ENCODE data around the gene WWOX. TPM values are rescaled to one million over a fixed set of nuclear protein-coding genes. Genes with fewer than 3 reads are reported as not detected.

The WWOX gene
- total RNA-seq, 1 experiment from 2014 or later: 15.6 TPM

- Mint-ChIP-seq H3K36me3 (ENCODE audit: insufficient read depth in 1 of 3, low read depth in 3 of 3) (no peaks in the 10 kb centered on the region), H3K9me3 (no peaks in the 10 kb centered on the region), H3K27ac (no peak overlapping the region), H3K4me3 (no peak overlapping the region), H3K27me3 (ENCODE audit: low read depth) (no peaks in the 10 kb centered on the region), H3K4me1 (peaks cover 13 to 26% of the 10 kb centered on the region in 2 experiments)
- no peaks in the 10 kb centered on the region for H3K23me2 ChIP-seq (ENCODE audit: insufficient read length, low read depth, low read length, poor library complexity, severe bottlenecking)
- no peak overlapping the region for H2BK120ac ChIP-seq (ENCODE audit: low read depth, low read length, poor library complexity, severe bottlenecking)
- WGBS (ENCODE audit: extremely low coverage, insufficient read length, low lambda C conversion rate): no CpG with 5 or more reads among the region's 1 CpG
- no peak overlapping the region for H2BK15ac ChIP-seq (ENCODE audit: low read depth, low read length)
- no peak overlapping the region for H4K5ac ChIP-seq (ENCODE audit: insufficient read length, low read depth, low read length)
- no peak overlapping the region for H2BK5ac ChIP-seq (ENCODE audit: insufficient read length, low read length)
- H3K18ac ChIP-seq (ENCODE audit: insufficient read length, low read depth, low read length): no peak overlapping the region
- no peaks in the 10 kb centered on the region for H3K9me3 ChIP-seq (ENCODE audit: control insufficient read depth, low read depth, low read length)
- no peaks in the 10 kb centered on the region for H3K79me2 ChIP-seq (ENCODE audit: insufficient read depth, low read length)
- DNase-seq: no peak
- no peaks in the 10 kb centered on the region for H3K79me1 ChIP-seq (ENCODE audit: insufficient read depth, low read depth, low read length, poor library complexity, severe bottlenecking)
- no peak for TF ChIP-seq CTCF (conservative IDR thresholded peaks at IDR 0.05)
- no peaks in the 10 kb centered on the region for H4K20me1 ChIP-seq (ENCODE audit: control insufficient read depth, insufficient read depth, insufficient read length)
- no peak overlapping the region for H2BK20ac ChIP-seq (ENCODE audit: low read depth, low read length, poor library complexity, severe bottlenecking)
- no peak overlapping the region for H4K8ac ChIP-seq (replicated peaks; ENCODE audit: insufficient read length, low read depth, low read length)
- no peak overlapping the region for H4K91ac ChIP-seq (ENCODE audit: insufficient read length, low read depth, low read length)
- no peaks in the 10 kb centered on the region for H3K4me1 ChIP-seq (ENCODE audit: insufficient read depth, low read length)
- H3T11ph ChIP-seq (ENCODE audit: low read length): no peak overlapping the region
- H2BK12ac ChIP-seq (ENCODE audit: insufficient read length, low read depth, low read length): no peak overlapping the region
- no peak overlapping the region for H3K56ac ChIP-seq (ENCODE audit: insufficient read length, low read depth, low read length)
- no peak overlapping the region for H3K14ac ChIP-seq (ENCODE audit: insufficient read depth, low read length)
- H3K4me2 ChIP-seq (ENCODE audit: insufficient read depth, insufficient read length, low read length): no peak overlapping the region
- H2AK5ac ChIP-seq (ENCODE audit: insufficient read length, low read length): no peak overlapping the region
- H2AFZ ChIP-seq (ENCODE audit: low read length): no peak overlapping the region
- no peak overlapping the region for H3K23ac ChIP-seq (ENCODE audit: insufficient read length, low read depth, low read length)
- no peaks in the 10 kb centered on the region for H3K27me3 ChIP-seq (ENCODE audit: insufficient read depth, low read length)
- H3K27ac ChIP-seq (ENCODE audit: insufficient read length, low read depth, low read length): no peak overlapping the region
- H3K9ac ChIP-seq (ENCODE audit: extremely low read depth, insufficient read length, low read length): no peak overlapping the region
- no peak overlapping the region for H3K4ac ChIP-seq (ENCODE audit: low read depth, low read length)
Observed at GRCh38 chr16:78254841-78255240, 155.4 kb downstream of the WWOX start.
